Nephron progenitor cell (in vitro differentiated cells): Measurements from ENCODE around the gene INKA1.

ENCODE experiments used
- DNase-seq: peaks from one replicate; pipeline ENCODE4 v3.0.0; 2021
- H3K27ac Mint-ChIP-seq: 2 replicates; pipeline ENCODE4 v1.8.0; 2021; ENCODE audit warnings: mild to moderate bottlenecking, moderate library complexity, mixed read lengths
- H3K27me3 Mint-ChIP-seq: 2 replicates; pipeline ENCODE4 v1.8.0; 2021; ENCODE audit warnings: mild to moderate bottlenecking, low read depth, mixed read lengths; ENCODE audit not compliant: poor library complexity
- H3K36me3 Mint-ChIP-seq: 2 replicates; pipeline ENCODE4 v1.8.0; 2021; ENCODE audit warnings: low read depth, mixed read lengths
- H3K4me1 Mint-ChIP-seq: 2 replicates; pipeline ENCODE4 v1.8.0; 2021; ENCODE audit warnings: mixed read lengths
- H3K4me3 Mint-ChIP-seq: 2 replicates; pipeline ENCODE4 v1.8.0; 2021; ENCODE audit warnings: mild to moderate bottlenecking, moderate library complexity, mixed read lengths
- H3K9me3 Mint-ChIP-seq: 2 replicates; pipeline ENCODE4 v1.8.0; 2021; ENCODE audit warnings: mild to moderate bottlenecking, moderate library complexity, mixed read lengths
- TF ChIP-seq, protein P1 (sequence below): fragments of 200-600 bp; sonication (generic); IDR thresholded peaks from 2 replicates; pipeline ENCODE4 v1.5.0; 2021; ENCODE audit warnings: antibody characterized with exemption

The INKA1 gene

GRCh38 chr3:49805367-49805782 is 2.3 kb downstream of the INKA1 start:
- Mint-ChIP-seq H3K9me3 (no peaks in the 10 kb centered on the region), H3K36me3 (no peaks in the 10 kb centered on the region), H3K27ac (peak overlapping the region; percentile 80), H3K27me3 (peaks cover 20% of the 10 kb centered on the region), H3K4me3 (peak overlapping the region; percentile 71), H3K4me1 (peaks cover 72% of the 10 kb centered on the region)
- TF ChIP-seq, protein P1, sequence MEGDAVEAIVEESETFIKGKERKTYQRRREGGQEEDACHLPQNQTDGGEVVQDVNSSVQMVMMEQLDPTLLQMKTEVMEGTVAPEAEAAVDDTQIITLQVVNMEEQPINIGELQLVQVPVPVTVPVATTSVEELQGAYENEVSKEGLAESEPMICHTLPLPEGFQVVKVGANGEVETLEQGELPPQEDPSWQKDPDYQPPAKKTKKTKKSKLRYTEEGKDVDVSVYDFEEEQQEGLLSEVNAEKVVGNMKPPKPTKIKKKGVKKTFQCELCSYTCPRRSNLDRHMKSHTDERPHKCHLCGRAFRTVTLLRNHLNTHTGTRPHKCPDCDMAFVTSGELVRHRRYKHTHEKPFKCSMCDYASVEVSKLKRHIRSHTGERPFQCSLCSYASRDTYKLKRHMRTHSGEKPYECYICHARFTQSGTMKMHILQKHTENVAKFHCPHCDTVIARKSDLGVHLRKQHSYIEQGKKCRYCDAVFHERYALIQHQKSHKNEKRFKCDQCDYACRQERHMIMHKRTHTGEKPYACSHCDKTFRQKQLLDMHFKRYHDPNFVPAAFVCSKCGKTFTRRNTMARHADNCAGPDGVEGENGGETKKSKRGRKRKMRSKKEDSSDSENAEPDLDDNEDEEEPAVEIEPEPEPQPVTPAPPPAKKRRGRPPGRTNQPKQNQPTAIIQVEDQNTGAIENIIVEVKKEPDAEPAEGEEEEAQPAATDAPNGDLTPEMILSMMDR: no peak
- DNase-seq: no peak

DNA sequence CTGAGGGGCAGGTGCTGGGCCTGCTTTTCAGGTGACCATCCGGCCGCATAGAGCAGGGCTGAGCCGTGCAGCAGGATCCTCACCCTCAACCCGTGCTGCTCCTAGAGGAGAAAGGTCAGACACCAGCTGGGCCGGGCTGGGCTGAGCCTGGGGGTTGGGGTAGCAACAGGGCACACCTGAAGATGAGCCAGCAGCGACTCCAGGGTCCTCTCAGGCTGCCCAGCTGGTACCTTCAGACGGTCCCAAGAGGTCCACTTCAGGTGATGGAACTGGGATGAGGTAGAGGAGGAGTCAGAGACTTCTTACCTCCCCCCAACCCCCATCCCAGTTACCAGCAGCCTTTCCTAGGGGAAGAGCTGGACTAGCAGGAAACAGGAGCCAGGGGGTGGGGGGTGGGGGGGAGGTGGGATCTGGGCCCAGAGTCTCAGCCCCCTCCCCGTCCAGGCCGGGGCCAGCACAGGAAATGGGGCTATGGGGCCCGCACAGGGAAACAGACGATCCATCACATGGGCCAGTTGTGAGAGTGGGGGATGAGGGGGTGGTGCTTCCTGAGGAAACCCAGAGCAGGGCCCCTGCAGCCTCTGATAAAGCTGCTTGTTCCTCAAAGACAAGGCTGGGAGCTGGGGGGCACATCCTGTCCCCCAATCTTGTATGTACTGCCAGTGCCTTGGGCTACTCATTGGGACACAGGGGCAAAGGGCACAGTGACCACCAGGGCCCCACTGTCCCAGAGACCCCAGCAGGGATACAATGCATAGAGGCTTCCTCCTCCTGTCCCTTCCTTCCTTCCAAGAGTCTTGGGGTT is 3.0 kb downstream of the INKA1 start:
- H3K27ac Mint-ChIP-seq: peak overlapping the region; percentile 91
- H3K4me3 Mint-ChIP-seq: peak overlapping the region; percentile 71
- peaks cover 18% of the 10 kb centered on the region for H3K27me3 Mint-ChIP-seq
- DNase-seq: peak; percentile 64
- TF ChIP-seq, protein P1: no peak
- H3K9me3 Mint-ChIP-seq: no peaks in the 10 kb centered on the region
- no peaks in the 10 kb centered on the region for H3K36me3 Mint-ChIP-seq
- peaks cover 70% of the 10 kb centered on the region for H3K4me1 Mint-ChIP-seq

- Mint-ChIP-seq H3K4me3 (no peak overlapping the region), H3K9me3 (no peaks in the 10 kb centered on the region), H3K4me1 (peaks cover 63% of the 10 kb centered on the region), H3K27ac (peak overlapping the region; percentile 91), H3K36me3 (no peaks in the 10 kb centered on the region), H3K27me3 (peaks cover 10% of the 10 kb centered on the region)
- no peak for DNase-seq
- TF ChIP-seq, protein P1: no peak
Observed at GRCh38 chr3:49806850-49807249, 3.8 kb downstream of the INKA1 start.

DNA sequence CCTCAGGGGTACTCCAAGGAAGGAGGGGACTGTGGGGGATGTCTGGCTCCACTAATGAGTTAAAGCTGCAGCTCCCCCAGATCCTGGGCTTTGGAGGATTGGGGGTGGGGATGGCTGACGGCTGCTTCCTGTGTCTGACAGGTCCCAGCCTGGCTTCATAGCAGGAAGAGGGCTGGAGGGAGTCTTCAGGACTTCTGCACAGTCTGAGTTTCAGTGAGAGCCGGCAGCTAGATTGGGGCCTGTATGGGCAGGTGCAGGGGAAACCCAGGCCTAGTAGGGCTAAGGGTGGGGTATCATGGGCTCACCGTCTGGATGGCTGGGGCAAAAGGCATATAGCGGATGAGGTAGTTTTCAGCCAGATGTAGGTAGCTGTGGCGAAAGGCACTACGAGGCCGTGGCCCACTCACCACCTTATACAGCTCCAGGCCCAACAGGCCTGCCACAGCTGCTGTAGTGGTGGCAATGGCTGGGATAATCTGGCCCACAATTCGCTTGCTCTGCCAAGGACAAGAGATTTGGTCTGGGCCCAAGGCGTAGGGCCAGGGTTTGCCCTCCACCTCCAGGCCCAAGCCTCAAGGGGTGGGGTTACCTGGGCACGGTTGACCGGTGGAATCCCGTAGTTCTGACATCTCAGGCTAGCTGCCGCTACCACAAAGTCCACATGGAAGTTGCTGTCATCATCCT is 4.5 kb downstream of the INKA1 start:
- Mint-ChIP-seq H3K9me3 (no peaks in the 10 kb centered on the region), H3K27ac (peak overlapping the region; percentile 97), H3K36me3 (no peaks in the 10 kb centered on the region), H3K4me1 (peaks cover 55% of the 10 kb centered on the region), H3K4me3 (peak overlapping the region; percentile 36), H3K27me3 (peaks cover 3% of the 10 kb centered on the region)
- TF ChIP-seq, protein P1: no peak
- peak; percentile 18 for DNase-seq

- H3K36me3 Mint-ChIP-seq: no peaks in the 10 kb centered on the region
- H3K9me3 Mint-ChIP-seq: no peaks in the 10 kb centered on the region
- no peak overlapping the region for H3K4me3 Mint-ChIP-seq
- H3K27me3 Mint-ChIP-seq: peaks cover 3% of the 10 kb centered on the region
- TF ChIP-seq, protein P1: no peak
- peaks cover 18% of the 10 kb centered on the region for H3K4me1 Mint-ChIP-seq
- no peak for DNase-seq
- H3K27ac Mint-ChIP-seq: no peak overlapping the region
Observed at GRCh38 chr3:49812916-49813496, 9.9 kb downstream of the INKA1 start.
